OCI-LY7 (cell line): ENCODE data around the gene LRRTM1. TPM values are rescaled to one million over a fixed set of nuclear protein-coding genes. Genes with fewer than 3 reads are reported as not detected.

Experiments
- BruUV-seq: library from RNA; stranded (reverse); fragments of 400-500 nt; replicated peaks from 2 replicates; lab custom pipeline; 2021; lab: Mats Ljungman, UMichigan
- CTCF ChIA-PET: fragments of 300-600 bp; sonication (Branson Sonifier 250); formaldehyde crosslinking; loops from one replicate; lab custom pipeline; 2022; ENCODE audit warnings: antibody characterized with exemption; ENCODE audit not compliant: unreplicated experiment; lab: Charles Lee
- POLR2A ChIA-PET: fragments of 300-600 bp; sonication (Branson Sonifier 250); formaldehyde crosslinking; loops from one replicate; lab custom pipeline; 2022; ENCODE audit warnings: antibody characterized with exemption; lab: Charles Lee
- DNase-seq: peaks from one replicate; pipeline ENCODE4 v3.0.0-alpha.2; 2015; ENCODE audit warnings: low spot score
- H2AFZ ChIP-seq: fragments of 200-600 bp; sonication (generic), shearing (Covaris generic); 2 replicates; pipeline ENCODE4 v1.6.1; 2014; ENCODE audit warnings: mild to moderate bottlenecking, antibody characterized with exemption, low read length, moderate library complexity
- H3K27ac ChIP-seq: fragments of 200-600 bp; sonication (generic); 2 replicates; pipeline ENCODE4 v1.5.1; 2014; ENCODE audit warnings: mixed run types, low read depth, mild to moderate bottlenecking, moderate library complexity, low read length, inconsistent platforms; ENCODE audit not compliant: poor library complexity, severe bottlenecking
- H3K36me3 ChIP-seq: fragments of 200-600 bp; sonication (generic); 2 replicates; pipeline ENCODE4 v1.6.1; 2014; ENCODE audit warnings: mild to moderate bottlenecking, antibody characterized with exemption, low read length, moderate library complexity, mixed read lengths; ENCODE audit not compliant: insufficient read depth
- H3K4me1 ChIP-seq: fragments of 200-600 bp; sonication (generic); 2 replicates; pipeline ENCODE4 v1.5.1; 2014; ENCODE audit warnings: mild to moderate bottlenecking, low read length; ENCODE audit not compliant: insufficient read depth, poor library complexity, severe bottlenecking
- H3K4me2 ChIP-seq: fragments of 200-600 bp; sonication (generic); 2 replicates; pipeline ENCODE4 v1.6.1; 2014; ENCODE audit warnings: mild to moderate bottlenecking, low read length
- H3K4me3 ChIP-seq: fragments of 200-600 bp; sonication (generic); 2 replicates; pipeline ENCODE4 v1.5.1; 2014; ENCODE audit warnings: mild to moderate bottlenecking, low read depth, low read length; ENCODE audit not compliant: poor library complexity, severe bottlenecking
- H3K79me2 ChIP-seq: fragments of 200-600 bp; sonication (generic); 2 replicates; pipeline ENCODE4 v1.6.1; 2016; ENCODE audit warnings: low read depth, mild to moderate bottlenecking, low read length, moderate library complexity, mixed read lengths; ENCODE audit not compliant: insufficient read depth
- H3K9me2 ChIP-seq: fragments of 200-600 bp; sonication (generic); 2 replicates; pipeline ENCODE4 v1.6.1; 2016; ENCODE audit warnings: mild to moderate bottlenecking, low read length, mixed read lengths; ENCODE audit not compliant: insufficient read depth
- H3K9me3 ChIP-seq: fragments of 200-600 bp; sonication (generic); 2 replicates; pipeline ENCODE4 v1.6.1; 2014; ENCODE audit warnings: mild to moderate bottlenecking, mixed run types, low read length, mixed read lengths
- H4K20me1 ChIP-seq: fragments of 200-600 bp; sonication (generic); 2 replicates; pipeline ENCODE4 v1.6.1; 2014; ENCODE audit warnings: mild to moderate bottlenecking, antibody characterized with exemption, low read length, moderate library complexity, mixed read lengths; ENCODE audit not compliant: insufficient read depth
- CTCF ChIP-seq: fragments of 200-600 bp; sonication (generic); conservative IDR thresholded peaks from 2 replicates; pipeline ENCODE4 v1.5.1; 2014; ENCODE audit warnings: mild to moderate bottlenecking, antibody characterized with exemption, low read length, moderate library complexity, mixed read lengths
- EZH2phosphoT487 ChIP-seq: fragments of 200-600 bp; sonication (generic); IDR thresholded peaks from 2 replicates; pipeline ENCODE4 v1.6.1; 2018; ENCODE audit warnings: low read depth, borderline replicate concordance, mild to moderate bottlenecking, mixed run types, antibody characterized with exemption, low read length, moderate library complexity, mixed read lengths
- intact Hi-C: fragments of 100-400 bp; cut with micrococcal nuclease; formaldehyde crosslinking; loops from one replicate; pipeline ENCODE4 v1.10.0; 2022; ENCODE audit not compliant: unreplicated experiment
- total RNA-seq, 2 experiments: library from RNA; depleted of rRNA in 1 of 2; stranded (reverse); fragments of >200 nt in 1 of 2; shearing (Covaris generic) in 1 of 2; gene quantifications; 2 replicates each; pipeline ENCODE4 v1.2.3, GENCODE V29; 2014 to 2022

The LRRTM1 gene
- total RNA-seq, 2 experiments from 2014 or later: not detected

GRCh38 chr2:80269806-80270205 lies 34.7 kb downstream of the LRRTM1 start:
- Histone ChIP-seq H3K9me3 (no peaks in the 10 kb centered on the region), H3K27ac (no peak overlapping the region), H3K4me3 (no peak overlapping the region), H3K79me2 (no peaks in the 10 kb centered on the region), H4K20me1 (no peaks in the 10 kb centered on the region), H3K36me3 (no peaks in the 10 kb centered on the region), H3K4me2 (no peak overlapping the region), H3K4me1 (no peaks in the 10 kb centered on the region), H3K9me2 (no peaks in the 10 kb centered on the region), H2AFZ (no peak overlapping the region)
- DNase-seq: no peak
- CTCF ChIA-PET: no interaction called here
- intact Hi-C loops: no loop called here
- no TSS peak for BruUV-seq
- POLR2A ChIA-PET: no interaction called here
- TF ChIP-seq EZH2phosphoT487 (no peak), CTCF (no peak)

- Histone ChIP-seq H3K9me2 (no peaks in the 10 kb centered on the region), H4K20me1 (no peaks in the 10 kb centered on the region), H3K9me3 (no peaks in the 10 kb centered on the region), H3K79me2 (no peaks in the 10 kb centered on the region), H2AFZ (no peak overlapping the region), H3K4me1 (no peaks in the 10 kb centered on the region), H3K36me3 (no peaks in the 10 kb centered on the region), H3K4me2 (no peak overlapping the region), H3K27ac (no peak overlapping the region), H3K4me3 (no peak overlapping the region)
- no peak for TF ChIP-seq EZH2phosphoT487
- no peak for TF ChIP-seq CTCF
- ChIA-PET CTCF (no interaction called here), POLR2A (interaction anchor here (1.0 kb wide), 1 partner anchor 10 kb away, joined by 3 read pairs; no protein-coding TSS in a partner anchor)
- DNase-seq: no peak
- BruUV-seq: no TSS peak
- intact Hi-C loops: no loop called here
These were observed 38.3 kb downstream of the LRRTM1 start for GRCh38 chr2:80266231-80266630.

- no peaks in the 10 kb centered on the region for H3K36me3 ChIP-seq
- H3K9me3 ChIP-seq: no peaks in the 10 kb centered on the region
- CTCF ChIA-PET: no interaction called here
- no peaks in the 10 kb centered on the region for H3K9me2 ChIP-seq
- DNase-seq: no peak
- POLR2A ChIA-PET: no interaction called here
- BruUV-seq: no TSS peak
- intact Hi-C loops: no loop called here
- H3K4me3 ChIP-seq: no peak overlapping the region
- H4K20me1 ChIP-seq: no peaks in the 10 kb centered on the region
- no peaks in the 10 kb centered on the region for H3K4me1 ChIP-seq
- no peak overlapping the region for H2AFZ ChIP-seq
- no peak overlapping the region for H3K4me2 ChIP-seq
- no peak overlapping the region for H3K27ac ChIP-seq
- no peaks in the 10 kb centered on the region for H3K79me2 ChIP-seq
- TF ChIP-seq CTCF (no peak), EZH2phosphoT487 (no peak)
These were observed 45.3 kb downstream of the LRRTM1 start for GRCh38 chr2:80259292-80259691.
